Panc1 (cell line): ENCODE results near the gene CHST15. TPM values are rescaled to one million over a fixed set of nuclear protein-coding genes. Genes with fewer than 3 reads are reported as not detected.

ENCODE experiments used
- ATAC-seq: fragments of 200-7000 bp; cut with Tn5 transposase; 2 replicates; pipeline ENCODE4 v1.9.1; 2020; ENCODE audit warnings: mild to moderate bottlenecking, moderate library complexity
- BruUV-seq: library from RNA; stranded (reverse); fragments of 400-500 nt; replicated peaks from 2 replicates; lab custom pipeline; 2021; lab: Mats Ljungman, UMichigan
- CTCF ChIA-PET: fragments of 300-600 bp; sonication (Branson Sonifier 250); formaldehyde crosslinking; loops from one replicate; lab custom pipeline; 2022; ENCODE audit warnings: antibody characterized with exemption; lab: Charles Lee
- POLR2A ChIA-PET: fragments of 300-600 bp; sonication (Branson Sonifier 250); formaldehyde crosslinking; loops from one replicate; lab custom pipeline; 2022; ENCODE audit warnings: antibody characterized with exemption; lab: Charles Lee
- DNase-seq: peaks from one replicate; pipeline ENCODE4 v3.0.0-alpha.2; 2010; ENCODE audit warnings: low read depth, low spot score
- H3K27ac ChIP-seq: 2 replicates; pipeline ENCODE4 v1.5.1; 2011; ENCODE audit warnings: mild to moderate bottlenecking, low read length, inconsistent platforms
- H3K27me3 ChIP-seq: fragments of 200-500 bp; sonication (Bioruptor generic); 2 replicates; pipeline ENCODE4 v1.6.0; 2014; ENCODE audit warnings: low read length, inconsistent platforms; ENCODE audit not compliant: control insufficient read depth, insufficient read depth
- H3K36me3 ChIP-seq: fragments of 200-500 bp; sonication (Bioruptor generic); 2 replicates; pipeline ENCODE4 v1.5.1; 2014; ENCODE audit warnings: inconsistent platforms, mild to moderate bottlenecking, low read length, moderate library complexity; ENCODE audit not compliant: control insufficient read depth, insufficient read depth
- H3K4me1 ChIP-seq: 2 replicates; pipeline ENCODE4 v1.5.1; 2011; ENCODE audit warnings: inconsistent platforms, mild to moderate bottlenecking, low read length, moderate library complexity; ENCODE audit not compliant: control insufficient read depth, insufficient read depth
- H3K4me3 ChIP-seq, 2 experiments: 2 replicates each; pipeline ENCODE4 v1.5.1; 2011 to 2012; ENCODE audit warnings: low read depth in 2 of 2, low read length in 2 of 2, mild to moderate bottlenecking in 2 of 2, inconsistent platforms in 1 of 2, moderate library complexity in 1 of 2
- H3K9me3 ChIP-seq: fragments of 200-500 bp; sonication (Bioruptor generic); 2 replicates; pipeline ENCODE4 v1.5.1; 2014; ENCODE audit warnings: low read depth, mild to moderate bottlenecking, inconsistent platforms, low read length, moderate library complexity; ENCODE audit not compliant: control insufficient read depth, insufficient read depth
- POLR2AphosphoS5 ChIP-seq: IDR thresholded peaks from 2 replicates; pipeline ENCODE4 v1.6.1; 2012; ENCODE audit warnings: mild to moderate bottlenecking, low read depth, low read length, moderate library complexity
- SIN3A ChIP-seq: IDR thresholded peaks from 2 replicates; pipeline ENCODE4 v1.6.1; 2012; ENCODE audit warnings: low read depth, mild to moderate bottlenecking, low read length, moderate library complexity, borderline replicate concordance; ENCODE audit not compliant: insufficient read depth
- TCF7L2 ChIP-seq: IDR thresholded peaks from 2 replicates; pipeline ENCODE4 v1.6.1; 2011; ENCODE audit warnings: mild to moderate bottlenecking, low read depth, low read length, inconsistent platforms
- in situ Hi-C: cut with HindIII; loops from 2 replicates; pipeline ENCODE4 v1.10.0; 2016; ENCODE audit warnings: low sequenced_read_pairs, low pct_unique_long_range_greater_than_20kb
- intact Hi-C: fragments of 100-400 bp; cut with micrococcal nuclease; formaldehyde crosslinking; loops from one replicate; pipeline ENCODE4 v1.10.0; 2022; ENCODE audit not compliant: unreplicated experiment
- total RNA-seq: library from RNA; stranded (reverse); gene quantifications from one replicate; pipeline ENCODE4 v1.2.1, GENCODE V29; 2021; ENCODE audit not compliant: unreplicated experiment
- TF ChIP-seq, protein P1 (sequence below): fragments of 450-650 bp; IDR thresholded peaks from 2 replicates; pipeline ENCODE4 v1.5.1; 2017; ENCODE audit warnings: mild to moderate bottlenecking
- TF ChIP-seq, protein P2 (sequence below), 2 experiments: IDR thresholded peaks; 2 replicates each; pipeline ENCODE4 v1.6.1; 2011 to 2012; ENCODE audit warnings: low read depth in 2 of 2, control low read depth in 1 of 2, low read length in 1 of 2, mild to moderate bottlenecking in 1 of 2, moderate library complexity in 1 of 2; ENCODE audit not compliant: insufficient read depth in 1 of 2

Gene CHST15
- total RNA-seq, 1 experiment from 2014 or later = 33.2 TPM

DNA sequence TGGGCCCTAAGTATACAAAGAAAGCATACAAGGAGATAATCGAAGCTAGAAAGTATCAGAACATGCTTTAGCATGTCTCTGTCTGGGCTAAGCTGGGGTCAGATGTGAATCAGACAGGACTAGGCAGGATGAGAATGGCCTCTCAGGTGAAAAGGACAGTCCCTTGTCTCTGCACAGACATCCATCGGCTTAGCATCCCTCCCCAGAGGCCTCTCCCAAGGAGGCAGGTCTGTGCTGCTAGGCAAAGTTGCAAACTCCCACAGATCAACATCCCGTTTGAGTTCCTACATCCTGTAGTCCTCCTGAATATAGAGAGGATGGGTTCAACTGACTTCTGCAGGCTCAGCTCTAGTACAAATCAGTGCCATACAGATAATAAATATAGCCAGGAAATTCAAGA is 24.5 kb downstream of the CHST15 start:
- CTCF ChIA-PET = no interaction called here
- BruUV-seq = no TSS peak
- DNase-seq (no peak), ATAC-seq (no peak)
- H3K27ac ChIP-seq = no peak overlapping the region
- H3K9me3 ChIP-seq = no peaks in the 10 kb centered on the region
- no peak overlapping the region for H3K4me3 ChIP-seq
- in situ Hi-C loops = no loop called here
- intact Hi-C loops = no loop called here
- no peaks in the 10 kb centered on the region for H3K27me3 ChIP-seq
- no peak for TF ChIP-seq POLR2AphosphoS5
- TF ChIP-seq, protein P1, sequence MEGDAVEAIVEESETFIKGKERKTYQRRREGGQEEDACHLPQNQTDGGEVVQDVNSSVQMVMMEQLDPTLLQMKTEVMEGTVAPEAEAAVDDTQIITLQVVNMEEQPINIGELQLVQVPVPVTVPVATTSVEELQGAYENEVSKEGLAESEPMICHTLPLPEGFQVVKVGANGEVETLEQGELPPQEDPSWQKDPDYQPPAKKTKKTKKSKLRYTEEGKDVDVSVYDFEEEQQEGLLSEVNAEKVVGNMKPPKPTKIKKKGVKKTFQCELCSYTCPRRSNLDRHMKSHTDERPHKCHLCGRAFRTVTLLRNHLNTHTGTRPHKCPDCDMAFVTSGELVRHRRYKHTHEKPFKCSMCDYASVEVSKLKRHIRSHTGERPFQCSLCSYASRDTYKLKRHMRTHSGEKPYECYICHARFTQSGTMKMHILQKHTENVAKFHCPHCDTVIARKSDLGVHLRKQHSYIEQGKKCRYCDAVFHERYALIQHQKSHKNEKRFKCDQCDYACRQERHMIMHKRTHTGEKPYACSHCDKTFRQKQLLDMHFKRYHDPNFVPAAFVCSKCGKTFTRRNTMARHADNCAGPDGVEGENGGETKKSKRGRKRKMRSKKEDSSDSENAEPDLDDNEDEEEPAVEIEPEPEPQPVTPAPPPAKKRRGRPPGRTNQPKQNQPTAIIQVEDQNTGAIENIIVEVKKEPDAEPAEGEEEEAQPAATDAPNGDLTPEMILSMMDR = no peak
- TF ChIP-seq, protein P2, sequence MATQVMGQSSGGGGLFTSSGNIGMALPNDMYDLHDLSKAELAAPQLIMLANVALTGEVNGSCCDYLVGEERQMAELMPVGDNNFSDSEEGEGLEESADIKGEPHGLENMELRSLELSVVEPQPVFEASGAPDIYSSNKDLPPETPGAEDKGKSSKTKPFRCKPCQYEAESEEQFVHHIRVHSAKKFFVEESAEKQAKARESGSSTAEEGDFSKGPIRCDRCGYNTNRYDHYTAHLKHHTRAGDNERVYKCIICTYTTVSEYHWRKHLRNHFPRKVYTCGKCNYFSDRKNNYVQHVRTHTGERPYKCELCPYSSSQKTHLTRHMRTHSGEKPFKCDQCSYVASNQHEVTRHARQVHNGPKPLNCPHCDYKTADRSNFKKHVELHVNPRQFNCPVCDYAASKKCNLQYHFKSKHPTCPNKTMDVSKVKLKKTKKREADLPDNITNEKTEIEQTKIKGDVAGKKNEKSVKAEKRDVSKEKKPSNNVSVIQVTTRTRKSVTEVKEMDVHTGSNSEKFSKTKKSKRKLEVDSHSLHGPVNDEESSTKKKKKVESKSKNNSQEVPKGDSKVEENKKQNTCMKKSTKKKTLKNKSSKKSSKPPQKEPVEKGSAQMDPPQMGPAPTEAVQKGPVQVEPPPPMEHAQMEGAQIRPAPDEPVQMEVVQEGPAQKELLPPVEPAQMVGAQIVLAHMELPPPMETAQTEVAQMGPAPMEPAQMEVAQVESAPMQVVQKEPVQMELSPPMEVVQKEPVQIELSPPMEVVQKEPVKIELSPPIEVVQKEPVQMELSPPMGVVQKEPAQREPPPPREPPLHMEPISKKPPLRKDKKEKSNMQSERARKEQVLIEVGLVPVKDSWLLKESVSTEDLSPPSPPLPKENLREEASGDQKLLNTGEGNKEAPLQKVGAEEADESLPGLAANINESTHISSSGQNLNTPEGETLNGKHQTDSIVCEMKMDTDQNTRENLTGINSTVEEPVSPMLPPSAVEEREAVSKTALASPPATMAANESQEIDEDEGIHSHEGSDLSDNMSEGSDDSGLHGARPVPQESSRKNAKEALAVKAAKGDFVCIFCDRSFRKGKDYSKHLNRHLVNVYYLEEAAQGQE (IDR thresholded peaks at IDR 0.05; ENCODE audit: insufficient read depth in 1 of 2, low read depth in 2 of 2, low read length in 1 of 2) = no peak
- TF ChIP-seq TCF7L2 = no peak
- no peak for TF ChIP-seq SIN3A
- H3K4me1 ChIP-seq = peaks cover 3% of the 10 kb centered on the region
- no peaks in the 10 kb centered on the region for H3K36me3 ChIP-seq
- POLR2A ChIA-PET = no interaction called here

DNA sequence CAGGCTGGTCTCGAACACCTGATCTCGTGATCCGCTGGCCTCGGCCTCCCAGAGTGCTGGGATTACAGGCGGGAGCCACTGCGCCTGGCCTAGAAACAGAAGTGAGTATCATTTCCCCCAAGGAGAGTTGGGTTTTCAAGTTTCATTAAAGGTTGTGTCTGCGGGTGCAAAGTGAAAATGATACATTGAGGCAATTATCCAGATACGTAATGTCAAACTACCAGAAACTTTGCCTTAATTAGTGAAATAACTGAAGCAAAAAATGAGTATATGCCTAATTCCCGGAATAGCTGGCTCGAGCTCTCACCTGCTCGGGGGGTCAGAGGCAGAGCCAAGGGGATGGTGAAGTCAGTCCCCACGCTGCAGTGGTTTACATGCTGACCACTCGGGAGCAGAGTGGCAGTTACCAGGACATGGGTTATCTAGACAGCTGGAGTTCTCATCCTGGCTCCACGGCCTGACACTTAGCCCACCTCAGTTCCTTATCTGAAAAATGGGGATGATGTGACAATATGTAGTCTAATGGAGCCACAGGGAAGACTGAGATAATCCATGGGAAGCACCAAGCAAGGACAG is 25.5 kb downstream of the CHST15 start:
- Histone ChIP-seq H3K4me3 (no peak overlapping the region), H3K27me3 (no peaks in the 10 kb centered on the region), H3K36me3 (no peaks in the 10 kb centered on the region), H3K4me1 (peaks cover 9% of the 10 kb centered on the region), H3K9me3 (no peaks in the 10 kb centered on the region), H3K27ac (no peak overlapping the region)
- no peak for ATAC-seq
- POLR2A ChIA-PET = no interaction called here
- TF ChIP-seq TCF7L2 (no peak), POLR2AphosphoS5 (no peak), SIN3A (no peak)
- TF ChIP-seq, protein P1 = no peak
- TF ChIP-seq, protein P2 (IDR thresholded peaks at IDR 0.05; ENCODE audit: insufficient read depth in 1 of 2, low read depth in 2 of 2, low read length in 1 of 2) = no peak
- no peak for DNase-seq
- in situ Hi-C loops (no loop called here), intact Hi-C loops (no loop called here)
- CTCF ChIA-PET = no interaction called here
- no TSS peak for BruUV-seq
